CD4-positive, alpha-beta T cell treated with Interleukin-17A for 1 hour (primary cell): ENCODE measurements around the gene LLGL2.
A peak's percentile ranks its signal among the peaks of the same experiment; 100 is the strongest.

Experiments
- DNase-seq: peaks from one replicate; pipeline ENCODE4 v3.0.0-alpha.2; 2020

LLGL2 gene

GRCh38 chr17:75493476-75494129 is 31.9 kb upstream of the LLGL2 start:
- no peak for DNase-seq

GRCh38 chr17:75494326-75494877 is 31.1 kb upstream of the LLGL2 start:
- DNase-seq, result no peak

GRCh38 chr17:75496005-75496404 is 29.5 kb upstream of the LLGL2 start:
- DNase-seq, result no peak

- no peak for DNase-seq
Measured at GRCh38 chr17:75498039-75498725, 27.3 kb upstream of the LLGL2 start.

- no peak for DNase-seq
Measured at GRCh38 chr17:75498726-75499213, 26.7 kb upstream of the LLGL2 start.

- no peak for DNase-seq
Measured at GRCh38 chr17:75499313-75500022, 26.0 kb upstream of the LLGL2 start.

GRCh38 chr17:75500419-75501216 is 24.9 kb upstream of the LLGL2 start:
- DNase-seq, result no peak

- no peak for DNase-seq
Measured at GRCh38 chr17:75501378-75502071, 24.0 kb upstream of the LLGL2 start.

GRCh38 chr17:75502072-75502720 is 23.3 kb upstream of the LLGL2 start:
- no peak for DNase-seq

- DNase-seq, result no peak
Measured at GRCh38 chr17:75502721-75503329, 22.7 kb upstream of the LLGL2 start.

GRCh38 chr17:75503337-75503950 is 22.1 kb upstream of the LLGL2 start:
- DNase-seq, result no peak

- DNase-seq, result peak; percentile 21
Measured at GRCh38 chr17:75503976-75504346, 21.5 kb upstream of the LLGL2 start.

- DNase-seq, result peak; percentile 47
Measured at GRCh38 chr17:75504347-75505151, 20.9 kb upstream of the LLGL2 start.

GRCh38 chr17:75505152-75505409 is 20.4 kb upstream of the LLGL2 start:
- no peak for DNase-seq

GRCh38 chr17:75505640-75506039 is 19.9 kb upstream of the LLGL2 start:
- no peak for DNase-seq

GRCh38 chr17:75506134-75506533 is 19.4 kb upstream of the LLGL2 start:
- no peak for DNase-seq

GRCh38 chr17:75506888-75507287 is 18.6 kb upstream of the LLGL2 start:
- DNase-seq, result no peak

GRCh38 chr17:75507733-75508719 is 17.5 kb upstream of the LLGL2 start:
- no peak for DNase-seq

- DNase-seq, result no peak
Measured at GRCh38 chr17:75508931-75509361, 16.6 kb upstream of the LLGL2 start.
